GM23248 (cell line): ENCODE data around the gene ZNF212.

Source experiments
- EZH2 ChIP-seq: fragments of 200-600 bp; sonication (generic); IDR thresholded peaks from 2 replicates; pipeline ENCODE4 v1.6.1; 2018; ENCODE audit warnings: antibody characterized with exemption, mild to moderate bottlenecking; ENCODE audit not compliant: insufficient read depth, poor library complexity, severe bottlenecking
- EZH2phosphoT487 ChIP-seq: fragments of 200-600 bp; sonication (generic); IDR thresholded peaks from 2 replicates; pipeline ENCODE4 v1.6.1; 2018; ENCODE audit warnings: antibody characterized with exemption, moderate library complexity, mild to moderate bottlenecking, low read depth; ENCODE audit not compliant: insufficient read depth

DNA sequence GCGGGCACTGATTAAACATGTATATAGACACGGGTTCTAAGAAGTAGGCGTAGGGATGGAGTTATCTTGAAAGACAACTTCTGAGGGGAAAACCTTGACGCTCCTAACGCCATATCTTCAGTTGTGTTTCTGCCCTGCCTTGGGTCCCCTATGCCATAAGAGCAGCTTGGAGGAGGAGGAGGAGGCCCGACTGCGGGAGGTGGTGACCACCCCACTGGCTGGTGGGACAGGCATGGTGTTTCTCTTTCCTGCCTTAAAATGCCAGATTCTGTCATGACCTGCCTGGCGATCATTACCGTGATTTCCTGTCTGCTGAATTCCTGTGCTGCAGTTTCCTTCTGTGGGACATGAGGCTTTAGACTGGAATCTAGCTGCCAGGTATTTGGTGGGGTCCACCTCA is 38.4 kb downstream of the ZNF212 start:
- TF ChIP-seq EZH2phosphoT487, result no peak
- no peak for TF ChIP-seq EZH2
